Measurements from ENCODE around the gene DNASE1L1.
A peak's percentile ranks its signal among the peaks of the same experiment; 100 is the strongest.

The DNASE1L1 gene, protein sequence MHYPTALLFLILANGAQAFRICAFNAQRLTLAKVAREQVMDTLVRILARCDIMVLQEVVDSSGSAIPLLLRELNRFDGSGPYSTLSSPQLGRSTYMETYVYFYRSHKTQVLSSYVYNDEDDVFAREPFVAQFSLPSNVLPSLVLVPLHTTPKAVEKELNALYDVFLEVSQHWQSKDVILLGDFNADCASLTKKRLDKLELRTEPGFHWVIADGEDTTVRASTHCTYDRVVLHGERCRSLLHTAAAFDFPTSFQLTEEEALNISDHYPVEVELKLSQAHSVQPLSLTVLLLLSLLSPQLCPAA

DNA sequence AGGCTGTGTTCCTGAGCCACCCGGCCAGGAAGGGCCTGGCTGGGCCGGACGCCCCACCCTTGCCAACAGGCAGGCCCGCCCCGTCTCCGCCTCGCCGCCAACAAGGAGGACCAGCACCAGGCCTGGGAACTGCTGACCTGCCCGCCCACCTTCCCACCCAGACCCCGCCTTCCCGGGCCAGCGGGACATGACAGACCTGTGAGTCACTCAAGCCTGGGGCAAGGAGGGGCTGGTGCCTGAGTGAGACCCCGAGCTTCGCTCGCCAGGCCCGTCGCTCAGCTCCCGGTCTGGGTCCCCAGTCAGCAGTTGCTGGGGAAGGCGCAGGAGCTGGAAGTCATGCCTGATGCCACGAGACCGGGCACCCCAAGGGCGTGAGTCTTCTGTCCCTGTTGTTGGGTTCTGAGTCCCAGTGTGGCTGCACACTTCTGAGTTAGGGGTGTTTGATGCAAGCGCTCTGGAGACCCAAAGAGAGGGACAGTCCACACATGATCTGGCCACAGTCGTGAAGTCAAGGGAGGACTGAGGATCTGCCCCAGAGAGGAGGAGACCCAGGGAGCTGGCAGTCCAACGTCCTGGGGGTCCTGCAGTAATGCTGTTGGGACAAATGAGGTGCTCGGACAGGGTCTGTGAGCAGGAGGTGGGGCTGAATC, at the start of gene DNASE1L1:
TSS of gene DNASE1L1 (minus strand) at position 33 of the 650 bp plus-strand sequence. CDS start 3,686 bp downstream, outside the sequence.
- peak; percentile 94 for DNase-seq (ENCODE audit: low read depth)

DNA sequence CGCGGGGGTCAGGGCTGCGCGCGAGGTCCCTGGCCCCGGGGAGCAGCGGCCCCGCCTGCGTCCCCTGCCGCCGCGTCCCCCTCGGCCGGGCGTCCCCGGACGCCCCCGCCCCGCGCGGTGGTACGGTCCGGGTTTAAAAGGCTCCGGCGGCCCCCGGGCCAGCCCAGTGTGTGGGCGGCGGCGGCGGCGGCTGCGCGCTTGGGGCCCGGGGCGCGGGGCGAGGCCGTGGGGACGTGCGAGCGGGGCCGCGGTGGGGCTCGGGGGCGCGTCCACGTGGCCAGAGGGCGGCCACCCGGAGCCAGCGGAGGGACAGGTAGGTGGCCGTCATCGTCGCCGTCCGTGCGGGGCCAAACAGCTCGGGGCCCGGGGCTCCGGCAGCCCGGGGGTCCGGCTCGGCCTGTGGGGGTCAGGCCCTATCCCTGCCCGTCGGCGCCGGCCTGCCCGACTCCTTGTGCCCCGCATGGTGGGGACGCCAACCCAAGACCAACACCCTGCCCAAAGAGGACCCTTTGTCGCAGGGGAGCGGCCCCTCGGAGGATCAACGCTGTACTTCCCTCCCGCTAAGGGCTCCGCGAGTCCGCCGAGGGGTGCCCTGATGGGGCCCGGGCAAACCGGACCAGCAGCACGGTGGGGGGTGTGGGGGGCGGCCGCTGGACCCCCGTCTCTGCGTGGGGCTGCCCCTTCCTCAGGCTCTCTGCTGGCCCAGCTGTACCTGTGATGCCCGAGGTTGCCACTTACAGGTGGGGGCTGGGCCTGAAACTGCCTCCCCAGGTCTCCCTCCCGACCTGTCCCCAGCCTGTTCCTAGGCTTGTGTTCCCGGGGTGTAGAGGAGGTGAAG, 49.3 kb upstream of the DNASE1L1 start, which contains the start of gene PLXNA3:
TSS of gene PLXNA3 (plus strand) at position 166 of the 838 bp plus-strand sequence. CDS start 1,903 bp downstream, outside the sequence.
- peak; percentile 48 for DNase-seq (ENCODE audit: low read depth)

DNA sequence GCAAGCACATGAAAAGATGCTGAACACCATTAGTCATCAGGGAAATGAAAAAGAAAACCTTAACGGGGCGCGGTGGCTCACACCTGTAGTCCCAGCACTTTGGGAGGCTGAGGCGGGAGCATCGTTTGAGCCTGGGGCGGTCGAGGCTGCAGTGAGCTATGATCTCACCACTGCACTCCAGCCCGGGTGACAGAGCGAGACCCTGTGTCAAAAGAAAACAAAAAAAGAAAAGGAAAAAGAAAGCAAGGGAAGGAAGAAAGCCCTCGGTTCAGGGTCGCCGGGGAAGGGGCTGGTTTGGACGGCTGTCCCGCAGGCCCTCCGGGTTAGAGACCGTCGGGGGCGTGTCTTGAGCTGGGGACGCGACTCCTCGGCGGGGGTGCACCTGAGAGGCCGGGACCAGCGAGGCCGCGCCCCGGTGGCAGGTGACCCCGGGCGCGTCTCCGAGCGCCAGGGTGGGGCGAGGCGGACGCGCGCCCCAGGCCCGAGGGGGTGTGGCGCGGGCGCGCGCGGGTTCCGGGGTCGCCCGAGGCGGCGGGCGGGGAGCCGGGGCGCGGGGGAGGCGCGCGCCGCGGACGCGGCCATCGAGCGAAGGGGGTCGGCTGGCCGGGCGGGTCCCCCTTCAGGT, 48.5 kb upstream of the DNASE1L1 start:
- DNase-seq (ENCODE audit: low read depth), result peak; percentile 43

DNA sequence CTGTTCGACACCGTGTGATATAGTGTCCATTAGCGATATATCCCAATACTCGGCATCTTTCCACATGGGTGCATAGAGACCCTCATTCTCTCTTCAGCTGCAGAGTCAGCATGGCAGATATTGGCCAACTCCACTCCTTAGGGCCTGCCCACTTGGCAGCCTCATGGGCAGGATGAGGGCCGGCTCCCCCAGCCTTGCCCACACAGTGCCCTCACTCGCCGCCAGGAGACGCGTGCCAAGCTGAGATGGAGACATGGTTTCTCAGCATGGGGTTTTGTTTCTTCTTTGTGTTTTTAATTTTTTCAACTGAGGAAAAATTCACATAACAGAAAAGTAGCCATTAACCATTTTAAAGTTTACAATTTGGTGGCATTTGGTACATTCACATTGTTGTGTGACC, 43.8 kb upstream of the DNASE1L1 start:
- no peak for DNase-seq (ENCODE audit: low read depth)

DNA sequence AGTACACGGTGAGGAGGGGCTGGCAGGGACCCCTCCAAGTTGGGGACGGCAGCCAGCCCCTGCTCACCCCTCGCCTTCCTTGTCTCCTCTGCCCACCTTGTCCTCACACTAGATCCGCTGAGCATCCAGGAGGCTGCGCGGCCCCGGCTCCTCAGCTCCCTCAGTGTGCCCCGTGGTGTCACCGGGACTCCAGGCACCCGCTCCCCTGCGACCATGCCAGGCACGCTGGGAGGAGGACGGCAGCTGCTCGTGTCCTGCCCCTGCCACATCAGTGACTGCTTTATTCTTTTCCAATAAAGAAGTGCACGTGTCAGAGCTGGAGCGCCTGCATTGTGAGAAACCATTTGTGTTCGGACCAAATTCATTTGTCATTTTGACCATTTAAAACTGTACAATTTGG, 41.3 kb upstream of the DNASE1L1 start:
- no peak for DNase-seq (ENCODE audit: low read depth)

DNA sequence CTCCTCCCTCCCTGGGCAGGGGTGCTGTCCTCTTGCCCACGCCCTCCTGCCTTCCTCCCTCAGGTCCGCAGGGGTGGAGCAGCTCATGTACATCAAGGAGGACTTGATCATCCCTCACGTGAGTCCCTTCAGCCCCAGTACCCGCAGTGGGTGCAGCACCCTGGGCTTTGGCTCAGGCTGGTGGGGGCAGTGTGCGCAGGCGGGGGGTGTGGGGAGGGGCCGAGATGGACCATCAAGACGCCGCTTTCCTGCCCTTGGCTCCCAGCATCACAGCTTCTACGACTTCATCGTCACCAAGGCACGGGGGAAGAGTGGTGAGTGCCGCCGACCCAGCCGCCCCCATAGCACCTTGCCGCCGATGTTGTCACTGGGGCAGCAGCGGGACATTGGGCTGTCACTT, 40.6 kb upstream of the DNASE1L1 start:
- no peak for DNase-seq (ENCODE audit: low read depth)

DNA sequence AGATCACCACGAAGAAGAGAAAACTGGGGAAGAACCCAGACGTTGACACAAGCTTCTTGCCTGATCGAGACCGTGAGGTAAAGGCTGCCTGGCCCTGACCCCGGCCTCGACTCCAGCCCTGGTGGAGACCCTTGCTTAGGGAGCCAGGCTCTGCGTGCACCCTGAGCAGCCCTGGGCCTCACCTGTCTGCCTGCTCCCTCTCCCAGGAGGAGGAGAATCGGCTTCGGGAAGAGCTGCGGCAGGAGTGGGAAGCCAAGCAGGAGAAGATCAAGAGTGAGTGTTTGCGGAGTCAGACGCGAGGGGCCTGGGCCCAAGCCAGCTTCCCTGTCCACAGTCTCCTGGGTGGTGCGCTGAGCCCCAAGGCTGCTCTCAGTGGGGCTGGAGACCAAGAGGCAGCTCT, 39.4 kb upstream of the DNASE1L1 start:
- no peak for DNase-seq (ENCODE audit: low read depth)

DNA sequence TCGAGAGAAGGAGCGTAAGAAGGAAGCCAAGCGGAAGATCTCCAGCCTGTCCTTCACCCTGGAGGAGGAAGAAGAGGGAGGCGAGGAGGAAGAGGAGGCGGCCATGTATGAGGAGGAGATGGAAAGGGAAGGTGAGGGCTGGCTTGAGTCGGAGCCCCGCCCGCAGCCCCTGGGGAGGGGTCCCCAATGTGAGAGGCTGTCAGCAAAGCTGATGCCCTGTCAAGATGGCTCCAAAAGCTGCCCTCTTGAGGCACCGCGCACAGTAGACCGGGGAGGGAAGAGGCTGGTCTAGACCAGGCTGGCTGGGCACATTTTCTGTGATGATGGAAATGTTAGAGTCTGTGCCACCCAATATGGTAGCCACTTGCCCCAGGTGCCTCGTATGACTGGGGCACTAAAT, 37.4 kb upstream of the DNASE1L1 start:
- no peak for DNase-seq (ENCODE audit: low read depth)

DNA sequence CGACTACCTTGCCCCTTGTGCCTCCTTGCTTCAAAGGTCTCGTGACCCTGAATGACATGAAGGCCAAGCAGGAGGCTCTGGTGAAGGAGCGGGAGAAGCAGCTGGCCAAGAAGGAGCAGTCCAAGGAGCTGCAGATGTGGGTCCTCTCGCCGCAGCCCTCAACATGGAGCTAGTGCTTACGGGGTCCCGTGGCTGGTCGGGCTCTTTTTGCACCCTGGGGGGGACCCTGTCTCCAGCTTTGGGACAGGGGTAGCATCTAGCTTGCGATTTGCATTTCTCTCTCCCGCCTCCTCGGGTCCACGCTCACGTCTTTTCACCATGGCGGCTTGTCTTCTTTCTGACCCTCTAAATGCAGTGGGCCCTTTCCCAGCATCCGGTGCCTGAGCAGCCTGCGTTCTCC, 36.7 kb upstream of the DNASE1L1 start:
- DNase-seq (ENCODE audit: low read depth), result no peak

DNA sequence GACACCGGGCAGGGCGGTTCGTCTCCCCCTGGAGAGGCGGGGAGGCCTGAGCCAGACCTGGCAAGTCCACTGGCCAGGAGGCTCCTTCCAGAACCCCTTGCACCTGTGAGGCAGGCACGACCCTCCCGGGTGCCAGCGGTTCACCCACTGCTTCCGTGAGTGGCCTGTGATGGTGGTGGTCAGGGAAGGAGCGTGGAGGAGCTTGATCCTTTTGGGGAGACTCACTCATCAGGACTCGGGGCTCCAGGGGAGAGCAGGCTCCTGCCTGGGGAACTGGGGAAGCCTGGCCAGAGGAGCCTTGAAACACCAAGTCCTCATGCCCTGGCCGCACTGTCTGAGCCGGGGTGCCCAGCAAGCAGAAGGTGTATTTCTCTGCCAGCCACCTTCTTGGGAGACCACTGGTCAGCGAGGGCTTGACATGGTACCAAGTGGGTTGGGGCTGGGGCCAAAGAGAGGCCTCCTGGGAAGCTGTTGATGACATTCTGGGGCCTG, 35.7 kb upstream of the DNASE1L1 start:
- no peak for DNase-seq (ENCODE audit: low read depth)

DNA sequence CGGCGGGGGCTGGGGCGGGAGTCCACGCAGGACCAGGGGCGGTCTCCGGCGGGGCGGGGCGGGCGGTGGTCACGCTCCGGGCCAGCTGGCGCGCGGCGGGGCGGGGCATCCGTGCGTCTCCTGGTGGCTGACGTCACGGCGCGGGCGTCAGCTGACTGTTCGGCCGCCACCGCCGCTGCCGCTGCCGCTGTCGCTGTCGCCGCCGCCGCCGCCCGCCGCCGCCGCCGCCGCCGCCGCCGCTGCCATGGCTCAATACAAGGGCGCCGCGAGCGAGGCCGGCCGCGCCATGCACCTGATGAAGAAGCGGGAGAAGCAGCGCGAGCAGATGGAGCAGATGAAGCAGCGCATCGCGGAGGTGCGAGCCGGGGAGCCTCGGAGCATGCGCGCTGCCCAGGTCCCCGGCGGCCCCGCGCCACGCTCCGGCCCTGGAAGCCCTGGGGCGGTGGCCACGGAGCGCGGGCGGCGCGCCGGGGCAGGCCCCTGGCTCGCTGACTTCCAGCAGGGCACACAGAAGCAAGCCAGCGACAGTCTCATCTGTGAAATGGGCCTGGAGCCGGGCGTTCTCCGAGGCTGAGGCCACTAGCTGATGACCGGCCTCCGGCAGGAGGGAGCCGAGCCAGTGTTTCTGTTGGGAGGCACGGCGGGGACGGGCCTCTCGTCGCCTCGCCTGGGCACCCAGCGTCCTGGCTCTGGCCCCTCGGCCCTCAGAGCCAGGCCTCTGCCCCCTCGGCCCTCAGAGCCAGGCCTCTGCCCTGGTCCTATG, 35.1 kb upstream of the DNASE1L1 start, which contains the start of gene FAM50A:
TSS of gene FAM50A (plus strand) at position 150 of the 763 bp plus-strand sequence. CDS start at position 245, 95 bp downstream.
- DNase-seq (ENCODE audit: low read depth), result peak; percentile 73

DNA sequence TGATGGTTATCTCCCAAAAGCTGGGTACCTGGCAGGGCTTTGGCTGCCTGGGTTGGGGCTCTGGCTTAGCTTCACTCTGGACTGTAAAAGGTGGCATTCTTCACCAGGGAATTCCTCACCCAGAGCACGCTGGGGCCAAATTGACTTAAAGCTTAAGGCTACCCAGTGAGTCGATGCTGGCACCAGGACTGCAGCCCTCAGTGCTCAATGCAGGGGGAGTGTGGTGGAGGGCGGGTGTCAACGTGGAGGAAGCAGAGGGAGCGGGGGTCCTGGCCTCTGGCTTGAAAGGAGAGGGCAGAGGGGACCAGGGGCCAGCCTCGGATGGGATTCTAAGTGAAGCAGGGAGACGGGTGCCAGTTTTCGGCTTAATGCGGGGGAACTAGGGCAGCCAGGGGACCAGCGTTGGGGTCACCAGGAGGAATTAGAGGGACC, 34.4 kb upstream of the DNASE1L1 start:
- DNase-seq (ENCODE audit: low read depth), result peak; percentile 30

DNA sequence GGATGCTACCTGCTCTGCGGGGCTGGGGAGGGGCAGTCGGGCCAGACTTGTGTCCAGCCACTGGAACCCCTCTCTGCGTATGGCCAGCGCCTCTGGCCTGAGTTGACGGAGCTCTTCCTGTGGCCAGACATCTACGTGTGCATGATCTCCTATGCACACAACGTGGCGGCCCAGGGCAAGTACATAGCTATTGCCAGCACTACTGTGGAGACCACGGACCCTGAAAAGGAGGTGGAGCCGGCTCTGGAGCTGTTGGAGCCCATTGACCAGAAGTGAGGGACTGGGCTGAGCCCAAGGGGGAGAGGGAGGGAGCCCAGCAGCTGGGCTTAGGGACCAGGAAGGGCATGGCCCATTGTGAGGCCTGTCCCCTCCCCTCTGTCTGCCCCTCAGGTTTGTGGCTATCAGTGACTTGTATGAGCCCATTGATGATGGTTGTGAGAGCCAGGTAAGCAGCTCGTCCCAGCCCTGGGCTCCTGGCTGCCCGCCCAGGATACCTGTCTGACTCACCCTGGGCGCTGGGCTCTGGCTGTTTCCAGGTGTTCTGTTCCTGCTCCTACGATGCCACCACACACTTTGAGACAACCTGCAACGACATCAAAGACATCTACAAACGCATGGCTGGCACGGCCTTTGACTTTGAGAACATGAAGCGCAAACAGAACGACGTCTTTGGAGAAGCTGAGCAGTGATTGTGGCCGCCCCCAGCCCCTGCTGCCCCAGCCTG, 33.1 kb upstream of the DNASE1L1 start:
- DNase-seq (ENCODE audit: low read depth), result no peak

DNA sequence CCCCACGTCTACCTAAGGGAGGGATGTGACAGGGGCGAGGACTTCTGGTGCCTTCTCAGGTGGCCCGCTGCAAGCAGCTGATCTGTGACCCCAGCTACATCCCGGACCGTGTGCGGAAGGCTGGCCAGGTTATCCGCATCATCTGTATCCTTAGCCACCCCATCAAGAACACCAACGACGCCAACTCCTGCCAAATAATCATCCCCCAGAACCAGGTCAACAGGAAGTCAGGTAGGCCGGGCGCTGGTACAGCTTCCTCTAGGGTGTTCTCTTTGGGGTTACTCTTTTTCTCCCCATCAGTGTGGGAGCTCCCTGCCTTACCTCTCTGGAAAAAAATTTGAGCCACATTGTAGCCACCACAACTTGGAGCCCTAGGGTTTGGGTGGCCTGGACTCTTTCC, 32.5 kb upstream of the DNASE1L1 start:
- no peak for DNase-seq (ENCODE audit: low read depth)

DNA sequence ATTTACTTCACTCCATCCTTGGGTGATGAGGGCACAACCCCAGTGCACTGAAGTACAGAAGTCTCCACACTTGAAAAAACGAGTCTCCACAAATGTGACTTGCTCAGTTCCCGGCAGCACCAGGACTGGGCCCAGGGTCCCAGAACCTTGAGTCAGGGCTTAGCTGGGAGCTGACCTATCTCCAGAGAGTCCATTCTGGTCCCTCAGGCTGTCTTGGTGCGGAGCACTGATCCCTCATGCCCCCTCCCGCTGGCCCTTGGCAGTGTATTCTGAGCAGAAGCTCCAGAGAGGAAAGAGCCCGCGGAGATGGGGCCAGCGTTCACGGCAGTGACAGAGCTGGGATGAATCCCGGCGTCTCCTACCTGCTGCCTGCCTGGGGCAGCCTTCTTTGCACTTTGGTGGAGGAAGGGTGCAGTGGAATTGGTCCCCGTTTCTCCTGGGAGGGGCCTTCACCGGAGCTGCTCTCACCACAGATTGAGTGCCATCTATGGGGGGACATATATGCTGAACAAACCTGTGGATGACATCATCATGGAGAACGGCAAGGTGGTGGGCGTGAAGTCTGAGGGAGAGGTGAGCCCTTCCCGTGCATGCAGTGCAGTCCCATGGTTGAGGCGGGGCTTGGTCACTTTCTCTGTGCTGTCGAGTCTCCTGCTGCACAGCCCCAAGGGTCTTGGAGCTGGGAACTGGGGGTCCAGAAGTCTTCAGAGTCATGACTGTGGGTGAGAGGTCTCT, 31.7 kb upstream of the DNASE1L1 start:
- no peak for DNase-seq (ENCODE audit: low read depth)

DNA sequence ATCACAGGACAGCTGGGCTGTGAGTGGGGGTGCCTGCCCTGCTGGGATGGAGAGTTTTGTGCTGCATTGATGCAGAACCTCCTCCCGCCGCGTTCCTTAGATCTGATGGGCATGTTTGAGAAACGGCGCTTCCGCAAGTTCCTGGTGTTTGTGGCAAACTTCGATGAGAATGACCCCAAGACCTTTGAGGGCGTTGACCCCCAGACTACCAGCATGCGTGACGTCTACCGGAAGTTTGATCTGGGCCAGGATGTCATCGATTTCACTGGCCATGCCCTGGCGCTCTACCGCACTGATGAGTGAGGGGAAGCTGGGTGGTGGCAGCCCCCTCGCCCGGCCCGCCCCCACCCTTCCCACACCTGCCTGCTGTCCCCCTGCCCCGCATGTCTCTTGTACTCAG, 30.8 kb upstream of the DNASE1L1 start:
- no peak for DNase-seq (ENCODE audit: low read depth)

DNA sequence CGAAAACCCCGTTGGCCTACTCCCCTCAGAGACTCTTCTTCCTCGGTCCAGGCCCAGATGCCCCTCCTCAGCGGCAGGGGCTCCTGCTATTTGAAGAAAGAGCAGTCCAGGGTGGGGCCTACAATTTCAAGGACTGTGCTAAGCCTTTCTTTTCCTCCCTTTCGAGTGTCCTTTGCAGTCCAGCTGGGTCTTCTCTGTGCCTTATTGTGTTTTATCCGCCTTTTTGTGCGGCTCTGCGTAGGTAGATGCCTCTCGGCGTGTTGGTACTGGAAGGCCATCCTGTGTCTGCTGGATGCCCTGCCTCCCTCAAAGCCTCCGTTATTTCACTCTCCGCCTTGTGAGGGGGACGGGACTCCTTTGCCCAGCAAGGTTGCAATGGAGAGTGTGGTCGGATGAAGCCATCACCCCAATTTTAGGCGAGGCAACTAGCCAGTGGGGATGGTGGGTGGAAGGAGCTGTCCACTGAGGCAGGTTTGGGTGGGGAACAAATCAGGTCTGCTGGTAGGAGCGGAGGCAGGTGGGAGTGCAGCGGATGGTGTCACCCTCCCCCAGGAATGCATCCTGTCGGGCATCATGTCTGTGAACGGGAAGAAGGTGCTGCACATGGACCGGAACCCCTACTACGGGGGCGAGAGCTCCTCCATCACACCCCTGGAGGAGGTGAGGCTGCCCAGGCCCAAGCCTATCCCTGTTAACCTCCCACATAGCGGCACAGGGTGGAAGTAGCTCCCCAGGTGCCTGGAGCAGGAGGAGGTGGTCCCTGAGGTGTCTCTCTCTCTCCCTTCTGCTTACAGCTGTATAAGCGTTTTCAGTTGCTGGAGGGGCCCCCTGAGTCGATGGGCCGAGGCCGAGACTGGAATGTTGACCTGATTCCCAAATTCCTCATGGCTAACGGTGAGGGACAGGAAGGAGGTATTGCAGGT, 29.2 kb upstream of the DNASE1L1 start:
- peak; percentile 24 for DNase-seq (ENCODE audit: low read depth)

DNA sequence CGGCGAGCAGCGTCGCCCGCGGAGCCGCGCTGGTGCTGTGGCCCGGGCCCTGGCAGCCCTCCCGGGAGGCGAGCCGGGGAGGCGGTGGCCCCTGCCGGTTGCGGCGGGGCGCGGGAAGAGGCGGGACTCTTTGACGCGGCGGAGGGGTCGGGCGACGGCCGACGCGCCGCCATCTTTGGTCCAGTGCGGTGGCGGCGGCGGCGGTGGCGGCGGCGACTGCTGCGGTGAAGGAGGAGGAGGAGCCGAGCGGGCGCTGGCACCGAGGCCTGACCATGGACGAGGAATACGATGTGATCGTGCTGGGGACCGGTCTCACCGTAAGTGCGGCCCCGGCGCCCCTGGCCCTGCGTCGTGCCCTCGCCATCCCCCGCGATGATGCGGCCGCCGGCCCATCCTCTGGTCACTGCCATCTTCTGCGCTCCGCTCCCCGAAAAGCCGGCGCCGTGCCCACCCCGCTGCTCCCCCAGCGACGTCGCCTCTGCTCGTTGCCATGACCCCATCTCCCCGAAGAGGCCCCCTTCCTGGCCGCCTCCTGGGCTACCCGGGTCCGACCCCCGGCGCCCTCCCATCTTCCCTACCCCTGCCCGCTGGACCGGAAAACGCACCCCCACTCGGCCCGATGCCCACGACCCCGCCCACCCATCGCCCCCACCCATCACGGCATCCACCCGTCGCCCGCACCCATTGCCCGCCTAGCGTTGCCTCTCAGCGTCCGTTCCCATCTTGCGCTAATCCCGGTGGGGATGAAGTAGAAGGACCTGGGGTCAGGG, 28.1 kb upstream of the DNASE1L1 start, which contains the start of gene GDI1:
TSS of gene GDI1 (plus strand) at position 172 of the 770 bp plus-strand sequence. CDS start at position 273, 101 bp downstream.
- peak; percentile 65 for DNase-seq (ENCODE audit: low read depth)

All from ELR (cell line).